ENCODE results near the gene HOXA6. TPM values are rescaled to one million over a fixed set of nuclear protein-coding genes. Genes with fewer than 3 reads are reported as not detected.

Gene HOXA6
- total RNA-seq, 1 donor from 2014 or later = 15.8 TPM

DNA sequence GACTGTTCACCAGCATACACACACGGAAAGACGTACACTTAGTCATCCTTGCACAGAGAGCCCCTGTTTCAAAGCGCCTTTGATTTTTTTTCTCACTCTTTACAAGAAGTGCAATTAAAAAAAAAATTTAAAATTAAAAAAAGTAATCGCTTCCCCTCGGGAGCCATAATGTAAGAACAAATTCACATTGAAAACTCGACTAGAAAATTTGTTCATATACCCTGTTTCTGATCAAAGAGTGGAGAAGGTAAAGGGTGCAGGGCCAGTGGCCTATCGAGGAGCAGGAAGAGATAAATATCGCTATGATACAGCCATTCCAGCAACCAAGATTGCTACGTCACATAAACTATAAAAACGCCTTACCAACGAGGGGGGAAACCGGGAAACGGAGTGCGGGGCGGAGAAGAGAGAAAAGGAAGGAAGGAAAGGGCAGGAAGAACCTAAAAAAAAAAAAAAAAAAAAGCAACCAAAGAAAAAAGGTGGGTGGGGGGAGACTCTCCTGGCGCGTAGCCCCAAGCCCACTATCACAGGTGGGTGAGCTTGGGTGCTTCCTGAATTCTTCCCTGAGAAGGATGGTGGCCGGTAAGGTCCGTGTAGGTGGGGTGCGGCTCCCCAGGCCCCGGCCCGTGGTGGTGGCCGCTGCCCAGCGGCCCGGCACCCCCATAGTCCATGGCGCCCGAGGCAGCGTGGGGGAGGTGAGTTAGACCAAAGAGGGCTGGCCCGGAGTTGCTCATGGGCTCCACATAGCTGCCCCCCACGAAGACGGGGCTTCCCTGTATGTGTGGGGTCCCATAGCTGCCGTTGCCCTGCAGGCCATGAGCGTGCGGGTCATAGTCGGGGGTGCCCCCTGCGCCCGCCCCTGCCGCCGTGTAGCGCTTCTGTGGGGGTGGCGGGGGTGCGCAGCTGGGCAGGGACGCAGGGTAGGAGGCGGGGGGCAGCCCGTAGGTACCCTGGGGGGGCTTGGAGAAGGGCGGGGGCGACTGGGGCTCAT lies 39.9 kb downstream of the HOXA6 start:
- intact Hi-C loops (cut with DNase I) = no loop called here
- ATAC-seq = peak; percentile 2
- DNase-seq (ENCODE audit: low spot score) = peak; percentile 57

DNA sequence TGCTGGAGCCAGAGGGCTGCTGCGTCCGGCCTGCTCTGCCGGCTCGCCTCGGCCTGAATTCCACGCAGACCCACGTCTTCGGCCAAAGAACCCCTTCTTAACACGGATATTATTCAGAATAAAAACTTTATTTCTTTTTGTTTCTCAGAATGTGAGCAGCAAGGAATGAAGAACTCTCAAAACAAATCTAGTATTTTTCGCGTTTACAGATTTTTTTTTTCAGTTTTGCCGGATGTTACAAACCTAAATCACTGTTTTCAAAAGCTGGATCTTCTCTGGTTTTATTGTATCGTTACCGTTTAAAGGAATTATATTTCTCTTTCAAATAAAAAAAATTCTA lies 40.7 kb downstream of the HOXA6 start:
- DNase-seq (ENCODE audit: low spot score) (no peak), ATAC-seq (no peak)
- intact Hi-C loops (cut with DNase I) = no loop called here

GRCh38 chr7:27106181-27106900 lies 41.2 kb downstream of the HOXA6 start:
- peak; percentile 59 for DNase-seq (ENCODE audit: low spot score)
- intact Hi-C loops (cut with DNase I) = no loop called here
- peak; percentile 11 for ATAC-seq

- DNase-seq (ENCODE audit: low spot score) (no peak), ATAC-seq (no peak)
- intact Hi-C loops (cut with DNase I) = no loop called here
These were observed 42.1 kb downstream of the HOXA6 start for GRCh38 chr7:27105301-27106031.

- intact Hi-C loops (cut with DNase I) = no loop called here
- ATAC-seq = no peak
- DNase-seq (ENCODE audit: low spot score) = peak; percentile 55
These were observed 43.1 kb downstream of the HOXA6 start for GRCh38 chr7:27104341-27105058.

DNA sequence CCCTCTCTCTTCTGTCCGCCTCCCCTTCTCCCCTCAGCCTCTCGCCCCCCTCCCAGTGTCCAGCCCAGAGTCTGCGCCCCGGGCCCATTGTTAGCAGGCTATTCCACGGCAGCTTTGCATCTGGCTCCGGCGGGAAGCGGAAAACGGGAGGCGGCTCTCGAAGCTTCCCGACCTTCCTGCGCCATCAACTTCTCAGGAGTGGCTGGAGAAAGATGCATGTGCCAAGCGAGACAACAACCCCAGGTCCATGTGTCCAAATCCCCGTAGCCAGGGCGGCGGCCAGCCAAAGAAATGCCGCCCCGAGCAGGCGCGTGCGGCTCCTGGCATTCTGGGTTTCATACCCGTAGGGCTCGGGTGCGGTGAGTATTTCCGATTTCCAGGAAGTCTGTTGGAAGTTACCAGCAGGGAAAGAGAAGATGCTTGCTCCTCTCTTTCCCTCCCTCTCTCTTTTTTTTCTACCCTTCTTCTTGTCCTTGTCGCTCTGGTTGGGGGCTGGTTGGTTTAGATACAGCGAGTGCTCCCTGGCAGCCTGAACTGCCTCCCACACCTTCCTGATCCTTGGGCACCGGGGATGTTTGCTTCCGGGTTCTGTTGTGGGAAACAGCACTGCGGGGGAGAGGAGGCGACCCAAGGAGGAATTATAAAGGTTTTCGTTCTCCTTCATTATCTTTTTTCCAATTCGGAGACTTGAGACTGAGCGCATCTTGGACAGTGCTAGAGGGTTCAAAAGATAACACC lies 43.9 kb downstream of the HOXA6 start:
- intact Hi-C loops (cut with DNase I) = no loop called here
- DNase-seq (ENCODE audit: low spot score) (peak; percentile 65), ATAC-seq (no peak)

GRCh38 chr7:27102581-27103442 lies 44.8 kb downstream of the HOXA6 start, which contains the start of gene HOXA2:
Gene HOXA2, minus strand, starts transcription at chr7:27102683. Its CDS starts 183 bp downstream, at chr7:27102500.
- DNase-seq (ENCODE audit: low spot score) = no peak

DNA sequence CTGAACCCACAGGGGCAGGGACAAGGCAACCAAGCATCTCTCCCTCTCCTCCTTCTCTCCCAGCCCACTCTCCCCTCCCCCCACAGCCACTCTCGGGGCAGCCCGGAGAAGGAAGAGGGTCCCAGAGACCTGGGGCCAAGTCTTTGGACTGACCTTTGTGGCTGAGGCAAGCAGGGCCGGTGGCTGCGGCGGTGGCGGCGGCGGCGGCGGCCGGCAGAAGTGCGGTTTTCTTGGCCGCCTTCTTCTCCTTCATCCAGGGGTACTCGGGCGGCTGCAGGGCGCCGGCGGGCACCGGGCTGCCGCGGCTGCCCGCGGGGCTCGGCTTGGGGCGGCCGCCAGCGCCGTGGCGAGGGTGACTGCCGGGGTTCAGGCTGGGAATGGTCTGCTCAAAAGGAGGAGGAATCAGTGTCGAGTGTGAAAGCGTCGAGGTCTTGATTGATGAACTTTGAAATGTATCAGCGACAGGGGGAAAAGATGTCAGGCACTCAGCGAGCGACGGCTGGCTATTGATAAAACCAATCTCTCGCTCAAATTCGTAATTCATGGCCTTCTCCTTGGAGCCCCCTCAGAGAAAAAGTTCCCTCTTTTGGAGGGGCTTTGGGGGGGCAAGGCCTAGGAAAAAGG lies 45.5 kb downstream of the HOXA6 start:
- intact Hi-C loops (cut with DNase I) = no loop called here
- no peak for DNase-seq (ENCODE audit: low spot score)
- ATAC-seq = no peak

More at GRCh38 chr7:27102581-27103442, 44.8 kb downstream of the HOXA6 start, which contains the start of gene HOXA2:
- intact Hi-C loops (cut with DNase I) = no loop called here
- peak; percentile 58 for ATAC-seq

GRCh38 chr7:27101171-27101956 lies 46.2 kb downstream of the HOXA6 start:
- no peak for ATAC-seq
- intact Hi-C loops (cut with DNase I) = no loop called here
- DNase-seq (ENCODE audit: low spot score) = no peak

GRCh38 chr7:27100694-27101170 lies 46.8 kb downstream of the HOXA6 start:
- no peak for DNase-seq (ENCODE audit: low spot score)
- intact Hi-C loops (cut with DNase I) = no loop called here
- ATAC-seq = no peak

DNA sequence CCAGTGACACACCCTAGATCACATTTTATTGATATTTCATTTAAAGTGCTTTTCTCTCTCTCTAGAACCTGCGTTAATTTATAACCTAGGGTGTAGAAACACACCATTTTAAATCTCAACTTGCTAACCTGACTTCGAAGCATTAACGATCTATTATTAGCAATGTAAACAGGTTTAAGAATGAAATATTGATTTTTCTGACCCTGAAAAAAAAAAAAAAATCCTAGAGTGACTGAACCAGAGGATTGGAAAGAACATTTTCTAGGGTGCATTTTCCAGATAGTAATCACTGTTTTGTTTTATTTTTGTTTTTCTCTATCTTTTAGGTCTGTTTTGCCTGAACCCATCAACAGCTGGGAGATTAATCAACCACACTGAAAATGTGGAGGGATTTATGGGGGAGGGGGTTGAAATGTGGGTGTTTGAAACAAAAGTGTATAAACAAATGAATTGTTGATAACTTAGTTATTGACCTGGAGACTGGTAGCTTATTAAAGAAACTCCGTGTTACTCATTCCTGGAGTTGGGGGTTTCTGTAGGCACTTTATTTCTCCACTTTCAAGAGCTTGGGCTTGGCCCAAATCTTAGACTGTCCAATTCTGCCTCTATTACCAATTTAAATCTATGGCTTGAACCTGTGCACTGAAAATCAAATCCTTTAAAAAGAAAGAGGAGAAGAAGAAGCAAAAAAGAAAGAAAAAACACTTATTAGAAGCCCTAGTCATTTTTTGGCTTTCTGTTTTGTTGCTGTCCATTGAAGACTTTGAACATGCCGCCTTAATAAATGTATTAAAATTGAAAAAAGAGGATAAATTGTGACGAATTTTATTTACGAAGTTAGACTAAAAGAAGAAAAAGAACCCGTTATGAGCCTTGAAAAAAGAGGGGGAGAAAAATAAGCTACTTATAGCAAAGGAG lies 47.9 kb downstream of the HOXA6 start:
- intact Hi-C loops (cut with DNase I) = no loop called here
- DNase-seq (ENCODE audit: low spot score) = no peak
- no peak for ATAC-seq

DNA sequence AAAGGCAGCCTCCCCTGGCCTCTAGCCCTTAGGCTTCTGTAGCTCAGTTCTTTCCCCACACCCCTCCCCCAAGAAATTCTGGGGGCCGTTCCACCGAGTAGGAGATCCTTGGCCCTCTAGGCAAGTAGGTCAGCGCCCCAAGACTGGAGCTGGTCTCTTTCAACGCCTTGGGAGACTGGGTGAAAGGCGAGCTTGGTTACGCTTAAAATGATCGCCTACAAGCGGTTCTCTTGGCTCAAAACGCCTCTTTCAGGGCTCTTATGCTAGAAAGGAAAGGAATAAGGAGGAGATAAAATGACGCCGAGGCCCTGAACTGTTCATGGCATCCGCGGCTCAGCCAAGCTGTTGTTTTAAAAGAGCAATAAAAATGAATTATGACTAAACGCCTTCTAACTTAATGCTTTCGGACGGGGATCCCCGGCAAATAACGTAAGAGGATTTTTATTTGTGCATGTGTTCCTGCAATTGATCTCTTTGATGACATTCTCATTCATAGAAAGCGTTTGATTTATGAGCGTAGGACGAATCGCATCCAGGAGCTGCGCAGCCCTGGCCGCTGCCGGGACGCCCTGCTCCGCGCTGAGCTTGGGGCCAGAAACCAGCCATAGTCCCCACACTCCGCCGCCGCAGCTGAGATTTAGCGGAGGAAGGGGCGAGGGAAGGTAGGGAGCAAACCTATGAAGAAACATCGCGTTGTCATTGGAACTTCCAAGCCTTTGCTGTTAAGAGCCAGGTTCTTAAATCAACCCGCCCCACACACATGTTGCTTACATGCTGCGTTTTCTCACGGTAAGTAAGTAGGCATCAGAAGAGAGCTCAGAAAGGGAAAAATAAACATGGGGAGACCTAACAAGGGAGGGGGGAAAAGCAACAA lies 48.8 kb downstream of the HOXA6 start:
- ATAC-seq (peak; percentile 35), DNase-seq (ENCODE audit: low spot score) (no peak)
- intact Hi-C loops (cut with DNase I) = no loop called here

- DNase-seq (ENCODE audit: low spot score) (no peak), ATAC-seq (peak; percentile 58)
- intact Hi-C loops (cut with DNase I) = no loop called here
These were observed 49.6 kb downstream of the HOXA6 start for GRCh38 chr7:27097686-27098577.

Data from sciatic nerve (tissue), 2 donors.